NB4 (cell line): Measurements from ENCODE around the gene TCERG1L.

Source experiments
- DNase-seq: peaks from one replicate; pipeline ENCODE4 v3.0.0; 2010; ENCODE audit warnings: low read depth
- H3K4me3 ChIP-seq: one replicate; pipeline ENCODE4 v1.5.1; 2011; ENCODE audit warnings: mild to moderate bottlenecking, low read depth, low read length, moderate library complexity
- CTCF ChIP-seq: IDR thresholded peaks from one replicate; pipeline ENCODE4 v1.5.1; 2012; ENCODE audit warnings: low read depth, low read length
- MAX ChIP-seq: IDR thresholded peaks from 2 replicates; pipeline ENCODE4 v1.6.1; 2011; ENCODE audit warnings: low read depth, low read length
- MYC ChIP-seq: IDR thresholded peaks from 2 replicates; pipeline ENCODE4 v1.6.1; 2011; ENCODE audit warnings: low read depth, low read length
- POLR2A ChIP-seq: IDR thresholded peaks from 2 replicates; pipeline ENCODE4 v1.6.1; 2011; ENCODE audit warnings: mild to moderate bottlenecking; ENCODE audit not compliant: insufficient read length; ENCODE audit errors: extremely low read depth

The TCERG1L gene

DNA sequence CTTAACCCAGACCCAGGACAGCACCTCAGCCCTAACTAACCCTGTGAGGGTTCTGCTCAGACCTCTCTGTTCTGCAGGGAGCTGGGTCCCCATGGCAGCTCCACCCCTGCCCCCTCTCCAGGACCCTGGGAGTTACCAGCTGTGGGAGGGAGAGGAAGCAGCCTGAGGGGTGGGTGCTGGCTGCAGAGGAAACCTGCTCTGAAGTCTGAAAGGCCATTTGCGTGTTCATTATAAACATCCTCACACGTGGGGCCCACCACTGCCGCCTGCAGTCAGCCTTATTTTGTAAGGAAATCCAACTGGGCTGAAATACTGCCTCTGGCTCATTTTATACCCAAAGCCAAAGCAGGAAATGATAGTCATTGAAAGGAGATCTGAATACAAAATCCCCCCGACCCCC, 195.7 kb downstream of the TCERG1L start:
- DNase-seq: no peak
- H3K4me3 ChIP-seq: no peak overlapping the region
- no peak for TF ChIP-seq POLR2A
- TF ChIP-seq CTCF: no peak
- TF ChIP-seq MYC: no peak
- no peak for TF ChIP-seq MAX

DNA sequence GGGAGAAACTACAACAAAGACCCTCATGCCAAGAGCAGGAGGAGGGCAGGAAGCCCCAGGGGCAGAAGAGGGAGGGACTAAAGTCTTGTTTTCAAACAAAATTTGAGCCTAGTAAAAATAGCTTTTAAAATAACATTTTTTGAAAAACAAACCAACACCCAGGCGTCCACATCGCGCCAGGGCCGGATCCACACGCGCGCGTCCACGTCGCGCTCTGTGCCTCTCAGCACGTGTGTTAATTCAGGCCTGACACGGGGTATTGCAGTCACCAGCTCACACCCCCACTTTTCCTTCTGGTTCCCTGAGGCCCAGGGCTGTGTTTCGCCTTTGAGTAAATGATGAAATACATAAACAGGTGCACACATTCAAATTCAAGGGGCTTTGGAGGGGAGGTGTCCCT, 196.2 kb downstream of the TCERG1L start:
- TF ChIP-seq MAX (no peak), MYC (no peak), POLR2A (no peak), CTCF (no peak)
- no peak for DNase-seq
- no peak overlapping the region for H3K4me3 ChIP-seq

GRCh38 chr10:131114846-131115245, 196.7 kb downstream of the TCERG1L start:
- DNase-seq: no peak
- H3K4me3 ChIP-seq: no peak overlapping the region
- TF ChIP-seq CTCF (no peak), POLR2A (no peak), MYC (no peak), MAX (no peak)

DNA sequence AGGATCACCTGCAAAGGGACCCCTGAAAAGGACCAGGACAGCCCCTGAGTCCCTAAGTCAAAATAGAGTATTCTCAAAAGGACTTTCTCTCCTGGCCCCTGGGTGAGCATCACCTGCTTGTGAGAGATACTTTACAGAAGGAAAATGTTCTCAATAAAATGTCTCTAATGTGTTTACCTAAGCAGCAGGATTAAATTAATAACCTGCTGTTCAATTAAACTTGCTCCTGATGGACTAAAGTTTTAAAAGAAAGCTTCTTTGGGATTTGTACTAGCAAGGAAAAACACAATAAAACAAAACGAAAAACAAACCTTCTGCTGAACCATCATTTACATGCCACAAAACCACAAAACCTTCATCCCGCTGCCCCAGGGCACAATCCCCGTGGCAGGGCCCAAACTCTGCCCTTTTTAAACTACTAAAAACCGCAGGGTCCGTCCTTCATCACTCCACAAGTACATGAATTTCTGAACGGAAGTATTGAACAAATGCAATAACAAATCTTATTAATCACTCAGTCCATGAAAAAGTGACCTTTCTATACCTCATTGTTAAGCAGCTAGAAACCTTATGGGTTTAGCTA, 197.7 kb downstream of the TCERG1L start:
- H3K4me3 ChIP-seq: no peak overlapping the region
- TF ChIP-seq MAX (no peak), MYC (no peak), CTCF (no peak), POLR2A (no peak)
- no peak for DNase-seq

- TF ChIP-seq MYC (no peak), CTCF (no peak)
- DNase-seq: no peak
- H3K4me3 ChIP-seq: no peak overlapping the region
Observed at GRCh38 chr10:131113165-131113564, 198.4 kb downstream of the TCERG1L start.

- TF ChIP-seq CTCF (no peak), POLR2A (no peak), MAX (no peak), MYC (no peak)
- no peak overlapping the region for H3K4me3 ChIP-seq
- no peak for DNase-seq
Observed at GRCh38 chr10:131112691-131113090, 198.8 kb downstream of the TCERG1L start.
